NCI-H1105 treated with DMSO at 0.1 percent for 48 hours (cell line): Measurements from ENCODE around the gene FOXN4.

Experiments
- DNase-seq: peaks from one replicate; lab custom pipeline; 2025; lab: John Stamatoyannopoulos, UW

FOXN4 gene

GRCh38 chr12:109258607-109259544 is 50.2 kb downstream of the FOXN4 start:
- no peak for DNase-seq

- DNase-seq = no peak
Measured at GRCh38 chr12:109258201-109258600, 50.9 kb downstream of the FOXN4 start.

GRCh38 chr12:109256011-109256410 is 53.1 kb downstream of the FOXN4 start:
- no peak for DNase-seq

- DNase-seq = no peak
Measured at GRCh38 chr12:109255377-109255776, 53.7 kb downstream of the FOXN4 start.

GRCh38 chr12:109253913-109254544 is 55.1 kb downstream of the FOXN4 start:
- DNase-seq = no peak

- no peak for DNase-seq
Measured at GRCh38 chr12:109252799-109253198, 56.3 kb downstream of the FOXN4 start.

GRCh38 chr12:109250523-109250922 is 58.6 kb downstream of the FOXN4 start:
- DNase-seq = no peak

- DNase-seq = no peak
Measured at GRCh38 chr12:109247831-109248654, 61.0 kb downstream of the FOXN4 start.

- no peak for DNase-seq
Measured at GRCh38 chr12:109246221-109246620, 62.9 kb downstream of the FOXN4 start.

GRCh38 chr12:109244073-109244472 is 65.0 kb downstream of the FOXN4 start:
- DNase-seq = no peak

- DNase-seq = no peak
Measured at GRCh38 chr12:109241936-109242335, 67.1 kb downstream of the FOXN4 start.

GRCh38 chr12:109240365-109240764 is 68.7 kb downstream of the FOXN4 start:
- no peak for DNase-seq

GRCh38 chr12:109239691-109240090 is 69.4 kb downstream of the FOXN4 start:
- DNase-seq = no peak

GRCh38 chr12:109239179-109239578 is 69.9 kb downstream of the FOXN4 start:
- no peak for DNase-seq

- no peak for DNase-seq
Measured at GRCh38 chr12:109236257-109236656, 72.8 kb downstream of the FOXN4 start.

GRCh38 chr12:109234012-109234411 is 75.1 kb downstream of the FOXN4 start:
- no peak for DNase-seq

GRCh38 chr12:109232731-109233130 is 76.4 kb downstream of the FOXN4 start:
- DNase-seq = no peak

- DNase-seq = no peak
Measured at GRCh38 chr12:109230193-109230592, 78.9 kb downstream of the FOXN4 start.

GRCh38 chr12:109228664-109229063 is 80.4 kb downstream of the FOXN4 start:
- no peak for DNase-seq
